Measurements from ENCODE around the gene KLHL7.
A peak's percentile ranks its signal among the peaks of the same experiment; 100 is the strongest.
"Not testable (repeated sequence)": the region's sequence is repeated elsewhere in the genome, so short reads cannot be mapped to it uniquely, and the experiment has no call there.

KLHL7 gene

DNA sequence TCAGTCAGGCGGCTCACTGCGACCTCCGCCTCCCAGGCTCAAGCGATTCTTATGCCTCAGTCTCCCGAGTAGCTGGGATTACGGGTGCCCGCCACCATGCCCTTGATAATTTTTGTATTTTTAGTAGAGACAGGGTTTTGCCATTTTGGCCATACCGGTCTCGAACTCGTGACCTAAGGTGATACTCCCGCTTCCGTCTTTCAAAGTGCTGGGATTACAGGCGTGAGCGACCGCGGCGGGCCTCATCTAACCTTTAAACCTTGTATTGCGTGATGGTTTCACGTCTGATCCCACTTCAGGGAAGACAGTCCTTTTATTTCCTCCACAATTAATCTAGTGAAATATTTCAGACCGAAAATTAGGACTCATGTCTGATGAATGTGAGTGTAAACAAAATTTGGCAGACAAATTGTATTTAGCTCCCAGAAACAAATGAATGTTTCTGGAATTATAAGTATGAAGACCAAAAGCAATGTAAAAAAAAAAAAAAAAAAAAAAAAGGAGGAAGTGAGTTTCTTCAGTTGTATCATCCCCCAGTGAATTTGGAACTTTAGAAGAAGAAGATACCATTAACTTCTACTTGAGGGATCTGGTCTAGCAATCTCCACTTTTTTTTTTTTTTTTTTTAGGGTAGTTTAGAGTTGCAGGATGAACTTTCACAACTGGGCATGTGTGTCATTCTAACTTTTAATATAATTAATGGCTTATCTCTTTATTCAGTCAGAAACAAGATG lies 77.9 kb downstream of the KLHL7 start:
- DNase-seq, result no peak

DNA sequence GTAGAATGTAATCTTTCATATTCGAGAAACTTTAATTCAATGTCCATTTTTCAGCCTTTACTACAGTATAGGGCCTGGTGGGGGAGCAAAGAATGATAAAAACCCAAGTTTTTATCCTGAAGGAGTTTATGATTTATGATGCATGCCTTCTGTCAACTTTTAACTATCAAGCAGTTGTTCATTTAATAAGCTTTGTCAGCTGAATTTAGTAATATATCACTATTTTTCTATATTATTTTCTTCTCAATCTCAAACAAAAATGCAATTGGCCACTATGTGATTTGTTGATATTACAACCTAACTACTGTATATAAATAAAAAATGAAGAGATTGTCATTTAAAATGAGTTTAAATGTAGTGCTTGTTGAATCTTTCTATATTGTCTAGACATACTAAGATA lies 78.7 kb downstream of the KLHL7 start:
- DNase-seq, result no peak

GRCh38 chr7:23184709-23185359 lies 79.2 kb downstream of the KLHL7 start:
- peak; percentile 2 for DNase-seq

- no peak for DNase-seq
These were observed 80.4 kb downstream of the KLHL7 start for GRCh38 chr7:23185980-23186379.

DNA sequence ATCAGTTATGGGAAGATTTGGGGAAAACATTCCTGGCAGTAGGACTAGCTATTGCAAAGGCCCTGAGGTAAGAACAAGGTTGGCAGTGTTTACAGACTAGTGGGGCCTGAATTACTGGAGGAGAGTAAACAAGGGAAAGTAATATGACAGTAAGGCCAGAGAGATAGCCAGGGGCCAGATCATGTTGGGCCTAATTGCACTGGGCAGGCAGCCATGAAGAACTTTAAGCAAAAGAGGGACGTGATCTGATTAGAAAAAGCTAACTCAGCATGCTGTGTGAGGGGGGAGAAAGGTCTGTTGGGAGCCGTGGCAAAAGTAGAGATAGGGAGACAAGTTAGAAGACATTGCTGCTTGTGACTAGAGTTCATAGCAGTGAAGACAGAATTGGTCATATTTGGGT lies 85.4 kb downstream of the KLHL7 start:
- no peak for DNase-seq

- DNase-seq, result not testable (repeated sequence)
These were observed 88.2 kb downstream of the KLHL7 start for GRCh38 chr7:23193650-23194227.

GRCh38 chr7:23196306-23196705 lies 90.7 kb downstream of the KLHL7 start:
- no peak for DNase-seq

GRCh38 chr7:23197745-23198144 lies 92.2 kb downstream of the KLHL7 start:
- not testable (repeated sequence) for DNase-seq

DNA sequence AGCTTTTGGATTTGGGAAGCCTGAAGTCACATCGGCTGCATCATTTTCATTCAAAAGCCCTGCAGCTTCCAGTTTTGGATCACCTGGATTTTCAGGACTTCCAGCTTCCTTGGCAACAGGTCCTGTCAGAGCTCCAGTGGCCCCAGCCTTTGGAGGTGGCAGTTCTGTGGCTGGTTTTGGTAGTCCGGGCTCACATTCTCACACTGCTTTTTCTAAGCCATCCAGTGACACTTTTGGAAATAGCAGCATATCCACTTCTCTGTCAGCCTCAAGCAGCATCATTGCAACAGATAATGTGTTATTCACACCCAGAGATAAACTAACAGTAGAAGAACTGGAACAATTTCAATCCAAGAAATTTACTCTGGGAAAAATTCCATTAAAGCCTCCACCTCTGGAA lies 94.7 kb downstream of the KLHL7 start:
- DNase-seq, result no peak

DNA sequence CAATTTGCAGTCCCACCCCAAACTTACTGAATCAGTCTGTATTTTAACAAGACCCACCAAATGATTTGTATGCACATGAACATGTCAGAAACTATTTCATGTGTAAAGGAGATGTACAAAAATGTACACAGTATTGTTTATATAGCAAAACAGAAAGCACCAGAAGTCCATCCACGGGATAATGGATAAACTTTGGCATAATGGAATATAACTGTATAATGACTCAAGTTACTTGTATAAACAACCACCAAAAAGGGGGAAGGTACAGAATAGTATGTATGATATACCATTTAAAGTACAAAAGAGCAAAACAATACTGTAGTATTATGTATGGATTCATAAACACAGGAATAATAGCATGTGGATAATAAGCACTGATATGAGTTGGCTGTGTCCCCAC lies 98.7 kb downstream of the KLHL7 start:
- no peak for DNase-seq

GRCh38 chr7:23205577-23205908 lies 100.0 kb downstream of the KLHL7 start:
- no peak for DNase-seq

- no peak for DNase-seq
These were observed 100.6 kb downstream of the KLHL7 start for GRCh38 chr7:23205909-23206767.

DNA sequence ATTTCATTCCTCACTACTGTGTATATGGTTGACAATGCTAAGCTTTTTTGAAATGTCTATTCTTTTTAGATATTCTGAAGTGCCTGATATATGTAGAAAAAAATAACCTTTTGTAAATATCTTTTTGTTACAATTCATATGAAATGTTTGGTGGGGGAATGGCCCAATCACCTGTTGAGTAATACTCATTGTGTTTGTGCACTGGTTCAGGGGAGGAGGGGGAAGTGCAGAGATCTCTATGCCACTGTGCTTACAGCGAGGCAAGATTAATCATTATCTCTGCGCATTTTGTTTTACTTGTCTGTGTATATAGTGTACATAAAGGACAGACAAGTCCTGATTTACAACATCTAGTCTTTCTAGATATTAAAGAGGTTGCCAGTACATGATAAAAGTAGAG lies 101.4 kb downstream of the KLHL7 start:
- no peak for DNase-seq

DNA sequence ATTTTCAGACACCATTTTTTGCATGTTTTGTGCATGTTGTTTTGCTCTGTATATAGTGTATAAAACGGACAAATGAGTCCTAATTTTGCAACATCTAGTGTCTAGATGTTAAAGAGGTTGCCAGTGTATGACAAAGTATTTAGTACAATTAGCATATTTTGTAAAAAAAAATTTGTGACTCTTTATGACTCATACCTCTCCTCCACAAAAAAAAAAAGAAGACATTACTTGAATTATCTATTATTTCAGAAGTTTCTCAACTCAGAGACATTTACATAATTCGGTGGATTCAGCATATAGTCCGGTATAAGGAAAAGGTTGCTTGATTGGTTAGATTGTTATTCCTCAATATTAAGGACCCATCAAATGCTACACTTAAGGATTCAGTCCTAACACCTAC lies 102.3 kb downstream of the KLHL7 start:
- DNase-seq, result no peak

DNA sequence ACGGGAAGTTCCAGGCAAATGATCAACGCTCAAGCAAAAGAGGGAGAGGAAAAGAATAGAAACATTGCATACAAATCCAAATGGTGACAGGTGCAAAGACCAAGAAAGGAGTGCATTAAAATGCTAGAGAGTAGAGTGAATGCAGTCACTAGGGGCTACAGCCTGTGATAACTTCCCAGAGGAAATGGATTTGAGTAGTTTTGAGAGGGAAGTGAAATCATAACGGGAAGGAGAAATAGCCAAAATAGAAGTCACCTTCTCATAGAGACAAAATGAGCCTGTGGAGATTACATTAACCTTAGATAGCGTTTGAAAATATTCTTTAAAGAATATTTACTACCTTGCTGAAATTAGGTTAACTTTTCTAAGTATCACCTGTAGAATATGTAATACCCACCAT lies 102.7 kb downstream of the KLHL7 start:
- no peak for DNase-seq

DNA sequence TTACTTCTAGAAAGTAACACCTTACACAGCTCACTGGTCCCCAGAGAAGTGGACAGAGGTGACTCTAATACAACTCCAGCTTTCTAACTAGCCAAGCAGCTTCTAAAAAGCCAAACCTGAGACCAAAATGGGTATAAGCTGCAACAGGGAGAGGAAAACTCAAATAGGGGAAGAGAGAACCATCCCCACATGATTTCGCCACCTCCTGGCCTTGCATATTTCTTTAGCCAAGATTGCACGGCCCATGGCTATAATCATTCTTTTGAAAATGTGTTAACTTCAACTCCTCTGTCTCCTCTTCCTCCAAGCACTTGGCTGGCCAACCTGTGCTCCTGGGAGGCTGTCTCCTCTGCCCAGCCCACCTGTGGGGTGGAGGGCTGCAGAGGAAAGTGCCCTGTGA lies 104.9 kb downstream of the KLHL7 start:
- DNase-seq, result no peak

- no peak for DNase-seq
These were observed 106.0 kb downstream of the KLHL7 start for GRCh38 chr7:23211589-23211988.

DNA sequence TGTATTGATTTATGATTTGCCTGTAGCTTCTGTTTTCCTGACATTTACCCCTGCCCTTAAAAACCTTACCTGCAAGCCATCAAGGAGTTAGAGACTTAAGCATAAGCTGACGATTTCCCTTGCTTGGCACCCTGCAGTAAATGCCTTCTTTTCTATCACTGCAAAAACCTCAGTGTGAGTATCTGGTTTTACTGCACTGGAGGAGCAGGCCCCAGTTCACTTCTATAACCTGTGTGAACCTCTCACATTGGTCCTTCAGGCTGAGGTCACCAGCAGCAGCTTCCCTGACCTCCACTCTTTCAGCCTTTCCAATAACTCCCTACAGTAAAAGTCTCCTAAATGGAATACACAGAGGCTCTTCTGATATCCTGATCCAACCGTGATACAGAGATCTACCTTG lies 106.8 kb downstream of the KLHL7 start:
- DNase-seq, result no peak

DNA sequence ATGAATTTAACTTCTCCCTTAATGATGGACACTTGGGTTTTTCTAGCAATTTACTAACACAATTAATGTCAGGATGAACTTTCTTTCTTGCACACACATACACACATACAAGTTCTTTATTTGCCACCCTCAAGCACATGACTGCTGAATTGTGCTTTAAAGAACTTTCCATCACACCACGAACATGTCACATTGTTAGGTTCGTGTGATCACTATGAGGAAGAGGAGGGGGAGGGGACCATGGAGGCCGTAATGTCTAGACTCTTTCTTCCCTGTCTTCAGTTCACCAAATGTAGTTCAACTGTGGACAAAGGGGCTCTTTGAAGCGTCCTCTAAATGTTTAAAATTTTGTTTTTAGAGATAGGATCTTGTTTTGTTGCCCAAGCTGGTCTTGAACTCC lies 107.3 kb downstream of the KLHL7 start:
- no peak for DNase-seq

DNA sequence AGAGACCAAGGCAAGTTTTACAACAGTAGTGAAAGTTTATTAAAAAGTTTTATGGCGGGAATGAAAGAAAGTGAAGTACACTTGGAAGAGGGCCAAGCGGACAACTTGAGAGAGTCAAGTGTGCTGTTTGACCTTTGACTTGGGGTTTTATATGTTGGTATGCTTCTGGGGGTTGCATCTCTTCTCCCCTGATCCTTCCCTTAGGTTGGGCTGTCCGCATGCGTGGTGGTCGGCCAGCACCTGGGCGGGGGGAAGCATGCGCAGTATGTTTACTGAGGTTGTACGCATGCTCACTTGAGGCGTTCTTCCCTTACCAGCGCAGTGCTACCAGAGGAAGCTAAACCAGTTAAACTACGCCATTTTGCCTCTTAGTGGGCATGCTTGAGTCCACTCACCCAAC lies 108.2 kb downstream of the KLHL7 start:
- DNase-seq, result no peak

DNA sequence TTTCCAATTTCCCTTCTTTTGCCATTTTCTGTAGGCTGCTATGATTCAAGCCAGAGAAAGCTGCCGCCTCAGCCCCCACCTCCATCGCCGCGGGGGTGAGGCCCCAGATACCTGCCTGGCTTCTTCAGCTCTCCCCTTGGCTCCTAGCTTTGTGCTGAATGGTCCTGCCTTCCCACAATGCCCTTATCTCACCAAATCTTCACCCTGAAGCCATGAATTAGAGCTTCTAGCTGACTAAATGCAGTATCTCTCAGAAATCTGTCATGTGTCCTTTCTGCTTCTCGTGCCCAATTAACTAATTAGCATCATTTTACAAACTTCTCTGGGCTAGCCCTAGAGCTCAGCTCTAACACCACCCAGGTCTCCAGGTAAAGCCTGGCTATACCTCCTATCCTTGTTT lies 108.8 kb downstream of the KLHL7 start:
- DNase-seq, result no peak

DNA sequence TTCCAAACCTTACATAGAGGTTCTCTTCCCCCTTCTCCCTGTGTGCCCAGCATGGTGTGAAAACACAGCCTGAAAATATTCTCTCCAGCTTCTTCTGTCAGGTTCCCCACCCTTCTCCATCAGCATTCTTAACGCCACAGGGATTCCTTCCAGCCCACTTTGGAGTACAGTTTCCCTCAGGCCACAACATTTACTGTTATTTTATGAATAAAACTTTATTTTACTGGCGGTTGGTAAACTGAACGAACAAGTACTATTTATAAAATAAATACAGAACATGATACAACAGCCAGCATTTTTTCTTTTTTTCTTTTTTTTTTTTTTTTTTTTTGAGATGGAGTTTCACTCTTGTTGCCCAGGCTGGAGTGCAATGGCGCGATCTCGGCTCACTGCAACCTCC lies 109.4 kb downstream of the KLHL7 start:
- DNase-seq, result no peak

GRCh38 chr7:23216021-23216420 lies 110.4 kb downstream of the KLHL7 start:
- no peak for DNase-seq

DNA sequence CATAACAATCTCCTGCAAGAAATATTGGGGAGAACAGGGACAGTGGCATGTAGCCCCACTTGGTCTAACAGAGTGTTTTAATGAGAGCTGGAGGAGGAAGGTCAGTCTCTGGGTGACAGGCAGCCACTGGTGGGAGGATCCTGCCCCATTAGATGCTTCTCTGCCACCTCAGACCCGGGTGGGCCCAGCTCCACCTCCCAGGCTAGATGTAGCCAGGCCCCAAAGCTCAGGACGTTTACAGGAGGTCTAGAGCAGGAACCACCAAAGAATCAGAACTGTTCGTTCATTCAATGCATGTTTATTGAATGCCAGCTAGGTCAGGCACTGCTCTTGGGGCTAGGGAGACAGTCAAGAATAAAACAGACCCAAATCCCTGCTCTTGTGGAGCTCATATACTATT lies 112.6 kb downstream of the KLHL7 start:
- no peak for DNase-seq
